HCT116 (cell line): ENCODE data around the gene PIGW. TPM values are rescaled to one million over a fixed set of nuclear protein-coding genes. Genes with fewer than 3 reads are reported as not detected.

ENCODE experiments used
- ATAC-seq: fragments of 200-7000 bp; cut with Tn5 transposase; 2 replicates; pipeline ENCODE4 v1.9.1; 2020; ENCODE audit warnings: mild to moderate bottlenecking, moderate library complexity
- BruUV-seq: library from RNA; stranded (reverse); fragments of 400-500 nt; replicated peaks from 2 replicates; lab custom pipeline; 2021; lab: Mats Ljungman, UMichigan
- CTCF ChIA-PET: fragments of 300-600 bp; sonication (Branson Sonifier 250); formaldehyde crosslinking; loops from one replicate; lab custom pipeline; 2021; ENCODE audit warnings: antibody characterized with exemption; lab: Charles Lee
- POLR2A ChIA-PET: fragments of 300-600, 350-600 bp; sonication (Branson Sonifier 250); formaldehyde crosslinking; loops from one replicate; lab custom pipeline; 2021; ENCODE audit warnings: antibody characterized with exemption; lab: Charles Lee
- RAD21 ChIA-PET, 2 experiments: fragments of 300-600 bp; sonication (Branson Sonifier 250); formaldehyde crosslinking; loops; one replicate each; lab custom pipeline; 2023; ENCODE audit warnings: low total read pairs in 2 of 2; ENCODE audit not compliant: uncharacterized antibody in 2 of 2, unreplicated experiment in 2 of 2, low non-redundant PET in 1 of 2; lab: Charles Lee
- DNase-seq: peaks from one replicate; pipeline ENCODE4 v3.0.0-alpha.2; 2010; ENCODE audit warnings: low read depth, low spot score
- H2AFZ ChIP-seq: fragments of 200-600 bp; shearing (Covaris generic), sonication (generic); 2 replicates; pipeline ENCODE4 v1.6.1; 2017; ENCODE audit warnings: low read depth, mixed run types, mixed read lengths, antibody characterized with exemption, low read length; ENCODE audit not compliant: poor library complexity, severe bottlenecking
- H3K27ac ChIP-seq: 2 replicates; pipeline ENCODE4 v1.5.1; 2012; ENCODE audit warnings: low read depth, low read length
- H3K27me3 ChIP-seq: fragments of 200-600 bp; sonication (generic); 2 replicates; pipeline ENCODE4 v1.6.1; 2016; ENCODE audit warnings: mixed run types, low read length, mixed read lengths; ENCODE audit not compliant: insufficient read depth
- H3K36me3 ChIP-seq, 2 experiments: fragments of 200-500 bp in 1 of 2; fragments of 200-600 bp in 1 of 2; sonication (Bioruptor generic) in 1 of 2; sonication (generic) in 1 of 2; 2 replicates each; pipeline versions ENCODE4 v1.5.1 to v1.6.1; 2014 to 2016; ENCODE audit warnings: low read length in 2 of 2, inconsistent platforms in 1 of 2, mixed read lengths in 1 of 2, mixed run types in 1 of 2; ENCODE audit not compliant: insufficient read depth in 2 of 2, control insufficient read depth in 1 of 2
- H3K4me1 ChIP-seq, 2 experiments: fragments of 200-600 bp in 1 of 2; sonication (generic) in 1 of 2; 2 replicates each; pipeline versions ENCODE4 v1.5.1 to v1.6.1; 2012 to 2017; ENCODE audit warnings: low read length in 2 of 2, inconsistent platforms in 1 of 2, mild to moderate bottlenecking in 1 of 2, mixed read lengths in 1 of 2, mixed run types in 1 of 2, moderate library complexity in 1 of 2; ENCODE audit not compliant: insufficient read depth in 2 of 2, control insufficient read depth in 1 of 2
- H3K4me2 ChIP-seq: fragments of 200-600 bp; sonication (generic); 2 replicates; pipeline ENCODE4 v1.6.1; 2017; ENCODE audit warnings: mixed run types, low read length, mixed read lengths
- H3K4me3 ChIP-seq, 2 experiments: fragments of 200-600 bp in 1 of 2; sonication (generic) in 1 of 2; replicated peaks in 1 of 2; 2 replicates each; pipeline ENCODE4 v1.5.1; 2011 to 2016; ENCODE audit warnings: low read length in 2 of 2, control low read depth in 1 of 2, low read depth in 1 of 2, mild to moderate bottlenecking in 1 of 2, mixed read lengths in 1 of 2, mixed run types in 1 of 2
- H3K79me2 ChIP-seq: fragments of 200-600 bp; sonication (generic); 2 replicates; pipeline ENCODE4 v1.6.1; 2017; ENCODE audit warnings: mild to moderate bottlenecking, mixed run types, low read length, moderate library complexity, mixed read lengths; ENCODE audit not compliant: insufficient read depth
- H3K9ac ChIP-seq: fragments of 200-600 bp; sonication (generic); 2 replicates; pipeline ENCODE4 v1.6.1; 2016; ENCODE audit warnings: low read length, mixed read lengths
- H3K9me2 ChIP-seq: fragments of 200-600 bp; sonication (generic), shearing (Covaris generic); 2 replicates; pipeline ENCODE4 v1.6.1; 2017; ENCODE audit warnings: mixed run types, mild to moderate bottlenecking, moderate library complexity; ENCODE audit not compliant: insufficient read depth
- H3K9me3 ChIP-seq, 2 experiments: fragments of 200-500 bp in 1 of 2; fragments of 200-600 bp in 1 of 2; sonication (Bioruptor generic) in 1 of 2; sonication (generic) in 1 of 2; 2 replicates each; pipeline ENCODE4 v1.6.1; 2014 to 2017; ENCODE audit warnings: low read length in 2 of 2, mixed read lengths in 2 of 2, inconsistent platforms in 1 of 2, low read depth in 1 of 2, mild to moderate bottlenecking in 1 of 2, mixed run types in 1 of 2, moderate library complexity in 1 of 2; ENCODE audit not compliant: control insufficient read depth in 1 of 2, insufficient read depth in 1 of 2
- H4K20me1 ChIP-seq: fragments of 200-600 bp; sonication (generic), shearing (Covaris generic); 2 replicates; pipeline ENCODE4 v1.6.1; 2017; ENCODE audit warnings: mixed run types, mild to moderate bottlenecking, moderate library complexity; ENCODE audit not compliant: insufficient read depth
- CEBPB ChIP-seq: IDR thresholded peaks from 2 replicates; pipeline ENCODE4 v1.6.1; 2012; ENCODE audit warnings: low read depth
- EGR1 ChIP-seq: IDR thresholded peaks from 2 replicates; pipeline ENCODE4 v1.6.1; 2012; ENCODE audit warnings: low read depth
- ELF1 ChIP-seq: IDR thresholded peaks from 2 replicates; pipeline ENCODE4 v1.6.1; 2012; ENCODE audit warnings: low read depth, borderline replicate concordance
- EZH2 ChIP-seq: fragments of 200-600 bp; sonication (generic); IDR thresholded peaks from 2 replicates; pipeline ENCODE4 v1.6.1; 2017; ENCODE audit warnings: antibody characterized with exemption, mixed run types
- EZH2phosphoT487 ChIP-seq: fragments of 200-600 bp; IDR thresholded peaks from 2 replicates; pipeline ENCODE4 v1.6.1; 2018; ENCODE audit warnings: antibody characterized with exemption, borderline replicate concordance
- FOSL1 ChIP-seq: IDR thresholded peaks from 2 replicates; pipeline ENCODE4 v1.6.1; 2012; ENCODE audit warnings: low read depth
- POLR2A ChIP-seq: IDR thresholded peaks from 2 replicates; pipeline ENCODE4 v1.7.0; 2011; ENCODE audit warnings: borderline replicate concordance; ENCODE audit not compliant: insufficient read depth, insufficient read length; ENCODE audit errors: extremely low read depth
- POLR2AphosphoS5 ChIP-seq: IDR thresholded peaks from 2 replicates; pipeline ENCODE4 v1.6.1; 2011; ENCODE audit warnings: mild to moderate bottlenecking, low read depth, low read length, moderate library complexity
- RAD21 ChIP-seq: IDR thresholded peaks from 2 replicates; pipeline ENCODE4 v1.6.1; 2012; ENCODE audit warnings: low read depth, mild to moderate bottlenecking
- SIN3A ChIP-seq: IDR thresholded peaks from 2 replicates; pipeline ENCODE4 v1.6.1; 2012; ENCODE audit warnings: low read depth
- TCF7L2 ChIP-seq: IDR thresholded peaks from 2 replicates; pipeline ENCODE4 v1.7.0; 2011; ENCODE audit warnings: borderline replicate concordance, inconsistent platforms; ENCODE audit not compliant: insufficient read depth, insufficient read length; ENCODE audit errors: extremely low read depth
- YY1 ChIP-seq: IDR thresholded peaks from 2 replicates; pipeline ENCODE4 v1.6.1; 2011; ENCODE audit warnings: low read length, low read depth, moderate library complexity, mild to moderate bottlenecking; ENCODE audit not compliant: insufficient replicate concordance; ENCODE audit errors: extremely low read depth
- ZFX ChIP-seq: fragments of 450-650 bp; IDR thresholded peaks from 2 replicates; pipeline ENCODE4 v1.6.1; 2017
- ZNF274 ChIP-seq: fragments of 200-500 bp; sonication (Bioruptor generic); IDR thresholded peaks from 2 replicates; pipeline ENCODE4 v1.6.1; 2014; ENCODE audit warnings: mild to moderate bottlenecking, low read depth, low read length, inconsistent platforms
- intact Hi-C: fragments of 100-400 bp; cut with micrococcal nuclease; formaldehyde crosslinking; loops from 2 replicates; pipeline ENCODE4 v1.10.0; 2022
- total RNA-seq: library from RNA; stranded (reverse); gene quantifications from one replicate; pipeline ENCODE4 v1.2.1, GENCODE V29; 2021; ENCODE audit not compliant: unreplicated experiment
- TF ChIP-seq, protein P1 (sequence below): IDR thresholded peaks from 2 replicates; pipeline ENCODE4 v1.6.1; 2012
- TF ChIP-seq, protein P2 (sequence below), 3 experiments: fragments of 200-600 bp in 1 of 3; sonication (generic) in 1 of 3; IDR thresholded peaks in 2 of 3; conservative IDR thresholded peaks in 1 of 3; 2 replicates each; pipeline ENCODE4 v1.5.1; 2012 to 2017; ENCODE audit warnings: low read depth in 2 of 3, low read length in 2 of 3, antibody characterized with exemption in 1 of 3, borderline replicate concordance in 1 of 3, control low read depth in 1 of 3, mild to moderate bottlenecking in 1 of 3, mixed read lengths in 1 of 3, mixed run types in 1 of 3, moderate library complexity in 1 of 3; ENCODE audit not compliant: insufficient read depth in 1 of 3
- TF ChIP-seq, protein P3 (sequence below): IDR thresholded peaks from 2 replicates; pipeline ENCODE4 v1.6.1; 2012; ENCODE audit warnings: low read depth
- TF ChIP-seq, protein P4 (sequence below): IDR thresholded peaks from 2 replicates; pipeline ENCODE4 v1.6.1; 2012
- TF ChIP-seq, protein P5 (sequence below): IDR thresholded peaks from 2 replicates; pipeline ENCODE4 v1.6.1; 2011; ENCODE audit warnings: mild to moderate bottlenecking, low read length, moderate library complexity; ENCODE audit not compliant: insufficient replicate concordance; ENCODE audit errors: extremely low read depth

PIGW gene
- total RNA-seq, 1 experiment from 2014 or later, result 16.4 TPM

DNA sequence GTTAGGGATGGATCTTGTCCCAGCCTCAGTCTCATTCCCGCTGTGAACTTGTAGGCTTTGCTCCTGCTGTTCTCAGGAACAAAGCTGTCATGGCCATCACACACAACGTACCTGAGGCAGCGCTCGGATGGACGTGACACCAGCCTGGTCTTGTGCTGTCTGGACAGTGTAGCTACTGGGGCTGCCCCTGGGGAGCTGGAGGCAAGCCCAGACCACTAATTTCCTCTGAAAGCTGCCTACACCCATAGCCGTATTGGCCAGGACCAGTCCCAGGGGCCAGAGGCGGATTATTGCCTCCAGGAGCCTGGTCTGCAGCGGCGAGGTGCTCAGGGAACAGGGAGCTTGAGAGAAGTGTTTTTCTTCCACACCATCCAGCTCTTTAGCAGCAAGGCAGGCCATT, 36.6 kb upstream of the PIGW start:
- no peaks in the 10 kb centered on the region for H3K27me3 ChIP-seq
- 0 out of 2 replicates have a peak, but pooled peaks cover 5% of the 10 kb centered on the region for H4K20me1 ChIP-seq
- ChIA-PET POLR2A (no interaction called here), RAD21 (no interaction called here), CTCF (interaction anchor here (0.7 to 1.8 kb wide), 2 partner anchors 15 to 529 kb away, joined by 3 to 5 read pairs; no protein-coding TSS in a partner anchor)
- no peaks in the 10 kb centered on the region for H3K4me1 ChIP-seq
- no TSS peak for BruUV-seq
- H3K4me3 ChIP-seq, result no peak overlapping the region
- no peak overlapping the region for H2AFZ ChIP-seq
- TF ChIP-seq TCF7L2, result no peak
- TF ChIP-seq POLR2AphosphoS5, result no peak
- TF ChIP-seq, protein P1, sequence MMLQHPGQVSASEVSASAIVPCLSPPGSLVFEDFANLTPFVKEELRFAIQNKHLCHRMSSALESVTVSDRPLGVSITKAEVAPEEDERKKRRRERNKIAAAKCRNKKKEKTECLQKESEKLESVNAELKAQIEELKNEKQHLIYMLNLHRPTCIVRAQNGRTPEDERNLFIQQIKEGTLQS, result no peak
- no peak for TF ChIP-seq FOSL1
- no peak for TF ChIP-seq ELF1
- no peak for TF ChIP-seq ZFX
- no peak for TF ChIP-seq EZH2
- TF ChIP-seq, protein P2, sequence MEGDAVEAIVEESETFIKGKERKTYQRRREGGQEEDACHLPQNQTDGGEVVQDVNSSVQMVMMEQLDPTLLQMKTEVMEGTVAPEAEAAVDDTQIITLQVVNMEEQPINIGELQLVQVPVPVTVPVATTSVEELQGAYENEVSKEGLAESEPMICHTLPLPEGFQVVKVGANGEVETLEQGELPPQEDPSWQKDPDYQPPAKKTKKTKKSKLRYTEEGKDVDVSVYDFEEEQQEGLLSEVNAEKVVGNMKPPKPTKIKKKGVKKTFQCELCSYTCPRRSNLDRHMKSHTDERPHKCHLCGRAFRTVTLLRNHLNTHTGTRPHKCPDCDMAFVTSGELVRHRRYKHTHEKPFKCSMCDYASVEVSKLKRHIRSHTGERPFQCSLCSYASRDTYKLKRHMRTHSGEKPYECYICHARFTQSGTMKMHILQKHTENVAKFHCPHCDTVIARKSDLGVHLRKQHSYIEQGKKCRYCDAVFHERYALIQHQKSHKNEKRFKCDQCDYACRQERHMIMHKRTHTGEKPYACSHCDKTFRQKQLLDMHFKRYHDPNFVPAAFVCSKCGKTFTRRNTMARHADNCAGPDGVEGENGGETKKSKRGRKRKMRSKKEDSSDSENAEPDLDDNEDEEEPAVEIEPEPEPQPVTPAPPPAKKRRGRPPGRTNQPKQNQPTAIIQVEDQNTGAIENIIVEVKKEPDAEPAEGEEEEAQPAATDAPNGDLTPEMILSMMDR (IDR thresholded peaks at IDR 0.05 in 2 of 3, conservative IDR thresholded peaks at IDR 0.05 in 1 of 3; ENCODE audit: borderline replicate concordance in 1 of 3, insufficient read depth in 1 of 3, low read depth in 2 of 3, low read length in 2 of 3), result no peak
- TF ChIP-seq RAD21, result no peak
- TF ChIP-seq POLR2A, result no peak
- no peak for TF ChIP-seq SIN3A
- no peak for TF ChIP-seq EGR1
- TF ChIP-seq CEBPB, result no peak
- TF ChIP-seq, protein P3, sequence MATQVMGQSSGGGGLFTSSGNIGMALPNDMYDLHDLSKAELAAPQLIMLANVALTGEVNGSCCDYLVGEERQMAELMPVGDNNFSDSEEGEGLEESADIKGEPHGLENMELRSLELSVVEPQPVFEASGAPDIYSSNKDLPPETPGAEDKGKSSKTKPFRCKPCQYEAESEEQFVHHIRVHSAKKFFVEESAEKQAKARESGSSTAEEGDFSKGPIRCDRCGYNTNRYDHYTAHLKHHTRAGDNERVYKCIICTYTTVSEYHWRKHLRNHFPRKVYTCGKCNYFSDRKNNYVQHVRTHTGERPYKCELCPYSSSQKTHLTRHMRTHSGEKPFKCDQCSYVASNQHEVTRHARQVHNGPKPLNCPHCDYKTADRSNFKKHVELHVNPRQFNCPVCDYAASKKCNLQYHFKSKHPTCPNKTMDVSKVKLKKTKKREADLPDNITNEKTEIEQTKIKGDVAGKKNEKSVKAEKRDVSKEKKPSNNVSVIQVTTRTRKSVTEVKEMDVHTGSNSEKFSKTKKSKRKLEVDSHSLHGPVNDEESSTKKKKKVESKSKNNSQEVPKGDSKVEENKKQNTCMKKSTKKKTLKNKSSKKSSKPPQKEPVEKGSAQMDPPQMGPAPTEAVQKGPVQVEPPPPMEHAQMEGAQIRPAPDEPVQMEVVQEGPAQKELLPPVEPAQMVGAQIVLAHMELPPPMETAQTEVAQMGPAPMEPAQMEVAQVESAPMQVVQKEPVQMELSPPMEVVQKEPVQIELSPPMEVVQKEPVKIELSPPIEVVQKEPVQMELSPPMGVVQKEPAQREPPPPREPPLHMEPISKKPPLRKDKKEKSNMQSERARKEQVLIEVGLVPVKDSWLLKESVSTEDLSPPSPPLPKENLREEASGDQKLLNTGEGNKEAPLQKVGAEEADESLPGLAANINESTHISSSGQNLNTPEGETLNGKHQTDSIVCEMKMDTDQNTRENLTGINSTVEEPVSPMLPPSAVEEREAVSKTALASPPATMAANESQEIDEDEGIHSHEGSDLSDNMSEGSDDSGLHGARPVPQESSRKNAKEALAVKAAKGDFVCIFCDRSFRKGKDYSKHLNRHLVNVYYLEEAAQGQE, result no peak
- no peak for TF ChIP-seq EZH2phosphoT487
- TF ChIP-seq, protein P4, sequence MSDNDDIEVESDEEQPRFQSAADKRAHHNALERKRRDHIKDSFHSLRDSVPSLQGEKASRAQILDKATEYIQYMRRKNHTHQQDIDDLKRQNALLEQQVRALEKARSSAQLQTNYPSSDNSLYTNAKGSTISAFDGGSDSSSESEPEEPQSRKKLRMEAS, result no peak
- no peak for TF ChIP-seq YY1
- no peak for TF ChIP-seq ZNF274
- TF ChIP-seq, protein P5, sequence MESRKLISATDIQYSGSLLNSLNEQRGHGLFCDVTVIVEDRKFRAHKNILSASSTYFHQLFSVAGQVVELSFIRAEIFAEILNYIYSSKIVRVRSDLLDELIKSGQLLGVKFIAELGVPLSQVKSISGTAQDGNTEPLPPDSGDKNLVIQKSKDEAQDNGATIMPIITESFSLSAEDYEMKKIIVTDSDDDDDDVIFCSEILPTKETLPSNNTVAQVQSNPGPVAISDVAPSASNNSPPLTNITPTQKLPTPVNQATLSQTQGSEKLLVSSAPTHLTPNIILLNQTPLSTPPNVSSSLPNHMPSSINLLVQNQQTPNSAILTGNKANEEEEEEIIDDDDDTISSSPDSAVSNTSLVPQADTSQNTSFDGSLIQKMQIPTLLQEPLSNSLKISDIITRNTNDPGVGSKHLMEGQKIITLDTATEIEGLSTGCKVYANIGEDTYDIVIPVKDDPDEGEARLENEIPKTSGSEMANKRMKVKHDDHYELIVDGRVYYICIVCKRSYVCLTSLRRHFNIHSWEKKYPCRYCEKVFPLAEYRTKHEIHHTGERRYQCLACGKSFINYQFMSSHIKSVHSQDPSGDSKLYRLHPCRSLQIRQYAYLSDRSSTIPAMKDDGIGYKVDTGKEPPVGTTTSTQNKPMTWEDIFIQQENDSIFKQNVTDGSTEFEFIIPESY, result no peak
- H3K9ac ChIP-seq, result no peak overlapping the region
- H3K9me2 ChIP-seq, result no peaks in the 10 kb centered on the region
- no peak overlapping the region for H3K4me2 ChIP-seq
- ATAC-seq, result no peak
- no peak for DNase-seq
- H3K9me3 ChIP-seq, result no peaks in the 10 kb centered on the region
- peaks cover 53 to 62% of the 10 kb centered on the region in 2 experiments for H3K36me3 ChIP-seq
- intact Hi-C loops, result no loop called here
- H3K79me2 ChIP-seq, result no peaks in the 10 kb centered on the region
- H3K27ac ChIP-seq, result no peak overlapping the region
